ENCODE results near the gene KIF3A.

- TF ChIP-seq CTCF (IDR thresholded peaks at IDR 0.05) (no peak), POLR2A (IDR thresholded peaks at IDR 0.05) (no peak)
Measured at GRCh38 chr5:132647473-132647872, 89.9 kb downstream of the KIF3A start.

Data from testis (tissue), 2 donors.